Fibroblast of lung (primary cell): Measurements from ENCODE around the gene PLEKHA6.

ENCODE experiments used
- CTCF ChIP-seq, 2 donors: IDR thresholded peaks in 1 of 2; conservative IDR thresholded peaks in 1 of 2; 1 replicate in 1 of 2; 2 replicates in 1 of 2; pipeline ENCODE4 v1.5.1; 2011 to 2012; ENCODE audit warnings: low read length in 2 of 2, control low read depth in 1 of 2, inconsistent platforms in 1 of 2, low read depth in 1 of 2, mild to moderate bottlenecking in 1 of 2
- EZH2 ChIP-seq: IDR thresholded peaks from 2 replicates; pipeline ENCODE4 v1.5.1; 2012; ENCODE audit warnings: low read length, control low read depth, mild to moderate bottlenecking; ENCODE audit errors: missing control alignments

DNA sequence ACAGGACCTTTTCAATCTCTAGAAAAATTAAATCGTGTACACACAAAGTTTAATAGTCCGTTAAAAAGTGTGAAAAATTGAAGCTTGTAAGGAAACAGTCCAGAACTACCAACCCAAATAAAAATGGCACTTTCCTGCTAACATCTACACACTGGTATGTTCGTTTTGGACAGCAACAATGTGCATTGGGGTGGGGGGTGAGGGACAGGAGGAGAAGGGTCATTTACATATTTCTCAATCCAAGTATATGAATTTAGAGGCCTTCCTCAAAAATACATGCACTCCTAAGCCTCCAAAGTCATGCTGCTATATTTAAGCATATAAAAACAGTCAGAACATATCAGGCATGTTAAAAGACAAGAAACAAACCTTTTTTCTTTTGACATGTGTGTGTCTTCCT is 49.4 kb upstream of the PLEKHA6 start:
- TF ChIP-seq CTCF (conservative IDR thresholded peaks at IDR 0.05 in 1 of 2, IDR thresholded peaks at IDR 0.05 in 1 of 2; ENCODE audit: low read depth in 1 of 2, low read length in 2 of 2) (no peak), EZH2 (no peak)
